HepG2 (cell line): ENCODE data around the gene CDK6. TPM values are rescaled to one million over a fixed set of nuclear protein-coding genes. Genes with fewer than 3 reads are reported as not detected.

ENCODE experiments used
- ATAC-seq: fragments of 200-7000 bp; cut with Tn5 transposase; 3 replicates; pipeline ENCODE4 v1.9.1; 2020; ENCODE audit warnings: mild to moderate bottlenecking, moderate library complexity
- BruUV-seq: library from RNA; stranded (reverse); fragments of 400-500 nt; replicated peaks from 2 replicates; lab custom pipeline; 2021; lab: Mats Ljungman, UMichigan
- CTCF ChIA-PET: fragments of 300-600 bp; formaldehyde crosslinking; extraction: SDS; loops from one replicate; lab custom pipeline; 2021; ENCODE audit warnings: low total read pairs, inconsistent platforms, low intra/inter-chr PET ratio; lab: Yijun Ruan, JAX
- POLR2A ChIA-PET: fragments of 350-600 bp; sonication (Branson Sonifier 250); formaldehyde crosslinking; loops from one replicate; lab custom pipeline; 2020; ENCODE audit warnings: antibody characterized with exemption, inconsistent platforms; lab: Yijun Ruan, JAX
- DNase-seq: peaks from one replicate; pipeline ENCODE4 v3.0.0-alpha.2; 2015; ENCODE audit warnings: low spot score
- FAIRE-seq: peaks from 3 replicates; lab custom pipeline; 2011; peaks lifted over from hg19 to GRCh38; lab: Jason Lieb, UNC
- H2AFZ ChIP-seq: one replicate; pipeline ENCODE4 v1.6.1; 2011; ENCODE audit warnings: low read length, inconsistent platforms
- H3K27ac ChIP-seq: fragments of 300-600 bp; 3 replicates; pipeline ENCODE4 v1.8.0; 2011; ENCODE audit warnings: mixed run types, mild to moderate bottlenecking, mixed read lengths, low read length, inconsistent platforms; ENCODE audit not compliant: insufficient read depth; ENCODE audit errors: extremely low read length
- H3K27me3 ChIP-seq, 2 experiments: fragments of 200-600 bp in 1 of 2; 2 replicates in 1 of 2; 3 replicates in 1 of 2; pipeline versions ENCODE4 v1.6.0 to v1.8.0; 2011; ENCODE audit warnings: low read length in 2 of 2, mild to moderate bottlenecking in 2 of 2, moderate library complexity in 2 of 2, inconsistent platforms in 1 of 2; ENCODE audit not compliant: insufficient read depth in 2 of 2, control insufficient read depth in 1 of 2
- H3K36me3 ChIP-seq, 2 experiments: fragments of 200-600 bp in 1 of 2; replicated peaks in 1 of 2; 2 replicates in 1 of 2; 3 replicates in 1 of 2; pipeline versions ENCODE4 v1.5.1 to v1.8.0; 2011; ENCODE audit warnings: low read length in 2 of 2, inconsistent platforms in 1 of 2; ENCODE audit not compliant: insufficient read depth in 2 of 2, control insufficient read depth in 1 of 2
- H3K4me1 ChIP-seq: 2 replicates; pipeline ENCODE4 v1.5.1; 2012; ENCODE audit warnings: low read length, inconsistent platforms; ENCODE audit not compliant: insufficient read depth
- H3K4me2 ChIP-seq: 2 replicates; pipeline ENCODE4 v1.6.0; 2011; ENCODE audit warnings: low read depth, low read length, inconsistent platforms
- H3K4me3 ChIP-seq, 3 experiments: fragments of 200-600 bp in 1 of 3; sonication (generic), shearing (Covaris generic) in 1 of 3; replicated peaks in 1 of 3; 2 replicates each; pipeline ENCODE4 v1.5.1; 2011 to 2016; ENCODE audit warnings: low read length in 3 of 3, inconsistent platforms in 2 of 3, low read depth in 2 of 3, mild to moderate bottlenecking in 2 of 3, control low read depth in 1 of 3, mixed read lengths in 1 of 3; ENCODE audit not compliant: insufficient read depth in 1 of 3
- H3K79me2 ChIP-seq: one replicate; pipeline ENCODE4 v1.6.1; 2011; ENCODE audit warnings: low read length, inconsistent platforms; ENCODE audit not compliant: insufficient read depth
- H3K9ac ChIP-seq: 2 replicates; pipeline ENCODE4 v1.6.0; 2011; ENCODE audit warnings: mild to moderate bottlenecking, low read depth, low read length, inconsistent platforms; ENCODE audit not compliant: insufficient read depth
- H3K9me3 ChIP-seq: 2 replicates; pipeline ENCODE4 v1.5.1; 2012; ENCODE audit warnings: mild to moderate bottlenecking, low read length
- H4K20me1 ChIP-seq: 2 replicates; pipeline ENCODE4 v1.6.0; 2011; ENCODE audit warnings: inconsistent platforms, mild to moderate bottlenecking, low read length, moderate library complexity; ENCODE audit not compliant: insufficient read depth
- CBX2 ChIP-seq, 2 experiments: fragments of 200-600 bp in 1 of 2; sonication (generic); formaldehyde crosslinking in 1 of 2; IDR thresholded peaks; 2 replicates each; pipeline versions ENCODE4 v1.7.0 to v1.8.1; 2018 to 2022; ENCODE audit warnings: low read depth in 2 of 2, low read length in 1 of 2, mild to moderate bottlenecking in 1 of 2, missing genetic modification reagents in 1 of 2
- DNMT1 ChIP-seq: sonication (generic); formaldehyde crosslinking; IDR thresholded peaks from 2 replicates; pipeline ENCODE4 v1.5.1; 2020; ENCODE audit warnings: mild to moderate bottlenecking, missing genetic modification reagents
- PRMT3 ChIP-seq: sonication (generic); formaldehyde crosslinking; IDR thresholded peaks from 2 replicates; pipeline ENCODE4 v1.8.1; 2022; ENCODE audit warnings: low read depth, mild to moderate bottlenecking, moderate library complexity, missing genetic modification reagents, borderline replicate concordance
- RFX1 ChIP-seq: fragments of 450-650 bp; IDR thresholded peaks from 2 replicates; pipeline ENCODE4 v1.6.1; 2017
- SALL1 ChIP-seq: sonication (generic); formaldehyde crosslinking; IDR thresholded peaks from 2 replicates; pipeline ENCODE4 v1.8.0; 2022; ENCODE audit warnings: mild to moderate bottlenecking, missing genetic modification reagents
- SETDB1 ChIP-seq: sonication (generic); formaldehyde crosslinking; IDR thresholded peaks from 2 replicates; pipeline ENCODE4 v1.5.1; 2020; ENCODE audit warnings: missing genetic modification reagents, mild to moderate bottlenecking, borderline replicate concordance
- SKI ChIP-seq: fragments of 450-650 bp; IDR thresholded peaks from one replicate; pipeline ENCODE4 v1.6.1; 2018; ENCODE audit warnings: mild to moderate bottlenecking; ENCODE audit not compliant: partially characterized antibody
- SUZ12 ChIP-seq: fragments of 150-350 bp; IDR thresholded peaks from 2 replicates; pipeline ENCODE4 v1.6.1; 2014; ENCODE audit warnings: low read depth, low read length
- TSC22D2 ChIP-seq: sonication (generic); formaldehyde crosslinking; IDR thresholded peaks from 2 replicates; pipeline ENCODE4 v1.5.1; 2020; ENCODE audit warnings: missing genetic modification reagents, mild to moderate bottlenecking, borderline replicate concordance
- ZNF225 ChIP-seq: sonication (generic); formaldehyde crosslinking; IDR thresholded peaks from 2 replicates; pipeline ENCODE4 v1.4.0; 2020; ENCODE audit warnings: mild to moderate bottlenecking, missing genetic modification reagents
- ZNF274 ChIP-seq: sonication (generic); formaldehyde crosslinking; IDR thresholded peaks from 2 replicates; pipeline ENCODE4 v1.5.1; 2020; ENCODE audit warnings: mild to moderate bottlenecking, missing genetic modification reagents
- ZNF317 ChIP-seq: sonication (generic); formaldehyde crosslinking; IDR thresholded peaks from 2 replicates; pipeline ENCODE4 v1.5.0; 2020; ENCODE audit warnings: mild to moderate bottlenecking, missing genetic modification reagents
- ZNF546 ChIP-seq: sonication (generic); formaldehyde crosslinking; conservative IDR thresholded peaks from 2 replicates; pipeline ENCODE4 v1.8.1; 2023; ENCODE audit warnings: mild to moderate bottlenecking, missing genetic modification reagents
- ZNF556 ChIP-seq: sonication (generic); formaldehyde crosslinking; IDR thresholded peaks from 2 replicates; pipeline ENCODE4 v1.4.0; 2020; ENCODE audit warnings: mild to moderate bottlenecking, missing genetic modification reagents, borderline replicate concordance
- ZNF557 ChIP-seq: sonication (generic); formaldehyde crosslinking; IDR thresholded peaks from 2 replicates; pipeline ENCODE4 v1.4.0; 2020; ENCODE audit warnings: missing genetic modification reagents
- ZNF567 ChIP-seq: sonication (generic); formaldehyde crosslinking; IDR thresholded peaks from 2 replicates; pipeline ENCODE4 v1.8.1; 2023; ENCODE audit warnings: mild to moderate bottlenecking, missing genetic modification reagents, borderline replicate concordance
- ZNF878 ChIP-seq: sonication (generic); formaldehyde crosslinking; IDR thresholded peaks from 2 replicates; pipeline ENCODE4 v1.8.1; 2023; ENCODE audit warnings: mild to moderate bottlenecking, missing genetic modification reagents, moderate library complexity
- ZZZ3 ChIP-seq: sonication (generic); formaldehyde crosslinking; IDR thresholded peaks from 2 replicates; pipeline ENCODE4 v1.4.0; 2020; ENCODE audit warnings: missing genetic modification reagents, mild to moderate bottlenecking, borderline replicate concordance
- WGBS: methylation state at CpG from one replicate; pipeline ENCODE4 v1.1.6; 2017; ENCODE audit warnings: low lambda C conversion rate; 5-methylcytosine and 5-hydroxymethylcytosine counted together
- in situ Hi-C: cut with HindIII; loops from 2 replicates; pipeline ENCODE4 v1.10.0; 2017; ENCODE audit warnings: low pct_unique_long_range_greater_than_20kb; ENCODE audit not compliant: extremely low pct_ligation_motif_present
- intact Hi-C: fragments of 100-400 bp; cut with micrococcal nuclease; formaldehyde crosslinking; loops from one replicate; pipeline ENCODE4 v1.10.0; 2022; ENCODE audit not compliant: unreplicated experiment
- polyA plus RNA-seq, 8 experiments: library from polyadenylated mRNA; depleted of rRNA in 3 of 8; stranded (reverse) in 7 of 8; unstranded in 1 of 8; fragments of >200 nt; fragmentation: Illumina TruSeq in 4 of 8; extraction: Trizol in 4 of 8; gene quantifications; 2 replicates each; pipeline versions ENCODE4 v1.2.1 to v1.2.3, GENCODE V29; 2011 to 2016; ENCODE audit warnings: low read depth in 4 of 8, missing spikeins in 1 of 8, mixed read lengths in 1 of 8; ENCODE audit not compliant: insufficient read depth in 1 of 8
- total RNA-seq, 5 experiments: library from RNA; depleted of rRNA; stranded (reverse); fragments of >200 nt; fragmentation: Illumina TruSeq; extraction: Trizol; gene quantifications; 2 replicates each; pipeline ENCODE4 v1.2.3, GENCODE V29; 2016; ENCODE audit warnings: low read depth in 1 of 5
- TF ChIP-seq, protein P1 (sequence below): sonication (generic); formaldehyde crosslinking; IDR thresholded peaks from 2 replicates; pipeline ENCODE4 v1.4.0; 2020; ENCODE audit warnings: mild to moderate bottlenecking, missing genetic modification reagents

CDK6 gene
- total and polyA plus RNA-seq, 2 of the 13 experiments (the other 11 are each of a cell fraction or from before 2014, with no cell fraction given) = 34.6 to 90.8 TPM

DNA sequence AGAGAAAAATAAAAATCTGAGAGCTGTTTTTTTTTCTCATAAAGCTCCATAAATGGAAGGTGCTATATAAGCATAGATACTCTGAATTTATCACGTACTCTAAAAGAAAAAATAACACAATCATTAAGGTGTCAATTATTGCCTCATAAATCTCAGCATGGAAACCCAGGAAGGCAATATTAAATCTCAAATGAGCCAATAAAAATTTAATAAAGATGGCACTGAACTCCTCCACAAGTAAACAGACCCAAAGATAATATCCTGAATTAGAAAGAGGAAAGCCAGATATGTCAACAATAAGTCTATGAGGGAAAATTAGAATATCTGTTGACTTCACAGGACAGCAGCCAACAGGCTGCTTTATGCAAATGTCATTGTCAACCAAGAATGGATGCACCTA is 66.5 kb downstream of the CDK6 start:
- Histone ChIP-seq H4K20me1 (peaks cover 4% of the 10 kb centered on the region), H3K4me2 (no peak overlapping the region), H3K79me2 (peaks cover 60% of the 10 kb centered on the region), H3K9ac (no peak overlapping the region), H3K4me3 (no peak overlapping the region), H2AFZ (no peak overlapping the region), H3K9me3 (no peaks in the 10 kb centered on the region), H3K36me3 (peaks cover 11 to 77% of the 10 kb centered on the region in 2 experiments), H3K4me1 (peaks cover 31% of the 10 kb centered on the region), H3K27me3 (no peaks in the 10 kb centered on the region), H3K27ac (no peak overlapping the region)
- in situ Hi-C loops = no loop called here
- no TSS peak for BruUV-seq
- TF ChIP-seq ZNF556 = no peak
- FAIRE-seq = no peak
- intact Hi-C loops = loop anchor here (5.0 kb wide), 1 partner anchor 62 kb away; no protein-coding TSS in a partner anchor
- POLR2A ChIA-PET = no interaction called here
- ATAC-seq = no peak
- 95% methylated on average over 1 of the region's 1 CpG for WGBS
- no peak for DNase-seq
- CTCF ChIA-PET = no interaction called here

DNA sequence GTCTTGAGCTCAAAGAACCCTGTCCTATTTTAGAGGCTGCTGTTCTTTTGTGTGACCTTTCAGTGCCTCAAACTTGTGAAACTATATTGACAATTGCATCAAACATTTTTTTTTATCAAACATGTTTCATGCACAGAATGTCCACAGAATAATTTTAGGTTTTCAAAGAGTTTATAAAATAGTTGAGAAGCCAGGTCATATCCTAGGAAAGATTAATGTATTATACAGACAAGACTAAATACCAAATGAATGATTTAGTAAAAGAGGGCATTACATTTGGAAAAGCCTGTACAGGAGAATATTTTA is 67.0 kb downstream of the CDK6 start:
- H2AFZ ChIP-seq = no peak overlapping the region
- no TSS peak for BruUV-seq
- no peak overlapping the region for H3K4me2 ChIP-seq
- H3K27ac ChIP-seq = no peak overlapping the region
- no peak overlapping the region for H3K9ac ChIP-seq
- peaks cover 34% of the 10 kb centered on the region for H3K4me1 ChIP-seq
- in situ Hi-C loops (no loop called here), intact Hi-C loops (no loop called here)
- ATAC-seq = no peak
- H3K79me2 ChIP-seq = peaks cover 60% of the 10 kb centered on the region
- TF ChIP-seq ZNF878 (CRISPR knock-in tag) (no peak), ZNF274 (CRISPR knock-in tag) (no peak), ZNF546 (CRISPR knock-in tag) (no peak), DNMT1 (no peak), ZZZ3 (CRISPR knock-in tag) (no peak), ZNF557 (CRISPR knock-in tag) (no peak), PRMT3 (CRISPR knock-in tag) (no peak), SALL1 (CRISPR knock-in tag) (no peak), RFX1 (no peak), SUZ12 (no peak), SKI (no peak), CBX2 (IDR thresholded peaks at IDR 0.05; ENCODE audit: low read depth, low read length) (no peak), CBX2 (CRISPR knock-in tag; IDR thresholded peaks at IDR 0.05; ENCODE audit: low read depth) (no peak), TSC22D2 (no peak), ZNF317 (CRISPR knock-in tag) (no peak), ZNF567 (CRISPR knock-in tag) (no peak), ZNF225 (CRISPR knock-in tag) (no peak), SETDB1 (CRISPR knock-in tag) (no peak)
- TF ChIP-seq, protein P1, sequence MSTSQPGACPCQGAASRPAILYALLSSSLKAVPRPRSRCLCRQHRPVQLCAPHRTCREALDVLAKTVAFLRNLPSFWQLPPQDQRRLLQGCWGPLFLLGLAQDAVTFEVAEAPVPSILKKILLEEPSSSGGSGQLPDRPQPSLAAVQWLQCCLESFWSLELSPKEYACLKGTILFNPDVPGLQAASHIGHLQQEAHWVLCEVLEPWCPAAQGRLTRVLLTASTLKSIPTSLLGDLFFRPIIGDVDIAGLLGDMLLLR (CRISPR knock-in tag) = no peak
- no peaks in the 10 kb centered on the region for H3K9me3 ChIP-seq
- no peaks in the 10 kb centered on the region for H3K27me3 ChIP-seq
- H3K36me3 ChIP-seq = peaks cover 8 to 76% of the 10 kb centered on the region in 2 experiments
- DNase-seq = no peak
- CTCF ChIA-PET = no interaction called here
- POLR2A ChIA-PET = no interaction called here
- H4K20me1 ChIP-seq = peaks cover 4% of the 10 kb centered on the region
- H3K4me3 ChIP-seq = no peak overlapping the region
- no peak for FAIRE-seq
